ENCODE measurements around the gene SLC35A2. TPM values are rescaled to one million over a fixed set of nuclear protein-coding genes. Genes with fewer than 3 reads are reported as not detected.

The SLC35A2 gene
- total RNA-seq, 1 donor from 2014 or later = 21.9 TPM

DNA sequence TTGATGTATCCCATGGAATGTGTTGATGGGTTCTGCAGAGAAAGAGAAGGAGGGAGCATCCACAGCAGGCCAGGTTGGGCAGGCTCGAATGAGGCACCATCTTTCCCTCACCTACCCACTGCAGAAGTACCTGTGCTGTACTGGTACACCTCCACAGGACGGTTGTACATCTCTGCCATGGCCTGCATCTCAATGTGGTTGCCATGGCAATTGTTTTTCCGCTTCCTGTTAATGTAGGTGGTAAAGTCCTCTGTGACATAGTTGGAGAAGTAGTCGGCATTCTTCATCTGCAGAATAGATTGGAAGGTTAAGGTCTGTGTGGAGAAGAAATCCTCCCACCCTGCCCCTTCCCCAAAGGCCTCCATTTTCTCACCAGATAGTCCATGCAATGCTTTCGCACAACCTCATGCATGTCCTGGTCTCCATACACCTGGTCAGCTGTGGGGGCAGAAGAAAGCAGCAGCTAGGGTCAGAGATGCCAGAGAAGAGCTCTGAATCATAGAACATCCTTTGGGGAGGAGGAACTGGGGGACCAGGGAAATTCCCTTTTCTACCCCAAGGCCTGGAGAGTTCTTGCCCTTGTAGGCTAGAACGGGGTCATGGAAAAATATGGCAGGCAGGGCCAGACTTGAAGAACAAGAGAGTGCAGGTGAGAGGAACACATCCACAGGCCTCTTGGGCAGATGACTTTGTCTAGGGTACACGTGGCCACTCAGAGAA lies 23.3 kb upstream of the SLC35A2 start:
- no peak overlapping the region for H3K4me3 ChIP-seq (ENCODE audit: low read depth, low read length)
- FAIRE-seq (no peak), DNase-seq (ENCODE audit: low read depth) (no peak)
- peaks cover 3% of the 10 kb centered on the region for H3K36me3 ChIP-seq (ENCODE audit: control insufficient read depth, insufficient read depth, low read length)
- no peaks in the 10 kb centered on the region for H3K27me3 ChIP-seq (ENCODE audit: control insufficient read depth, insufficient read depth, low read length)
- TF ChIP-seq, protein P1, sequence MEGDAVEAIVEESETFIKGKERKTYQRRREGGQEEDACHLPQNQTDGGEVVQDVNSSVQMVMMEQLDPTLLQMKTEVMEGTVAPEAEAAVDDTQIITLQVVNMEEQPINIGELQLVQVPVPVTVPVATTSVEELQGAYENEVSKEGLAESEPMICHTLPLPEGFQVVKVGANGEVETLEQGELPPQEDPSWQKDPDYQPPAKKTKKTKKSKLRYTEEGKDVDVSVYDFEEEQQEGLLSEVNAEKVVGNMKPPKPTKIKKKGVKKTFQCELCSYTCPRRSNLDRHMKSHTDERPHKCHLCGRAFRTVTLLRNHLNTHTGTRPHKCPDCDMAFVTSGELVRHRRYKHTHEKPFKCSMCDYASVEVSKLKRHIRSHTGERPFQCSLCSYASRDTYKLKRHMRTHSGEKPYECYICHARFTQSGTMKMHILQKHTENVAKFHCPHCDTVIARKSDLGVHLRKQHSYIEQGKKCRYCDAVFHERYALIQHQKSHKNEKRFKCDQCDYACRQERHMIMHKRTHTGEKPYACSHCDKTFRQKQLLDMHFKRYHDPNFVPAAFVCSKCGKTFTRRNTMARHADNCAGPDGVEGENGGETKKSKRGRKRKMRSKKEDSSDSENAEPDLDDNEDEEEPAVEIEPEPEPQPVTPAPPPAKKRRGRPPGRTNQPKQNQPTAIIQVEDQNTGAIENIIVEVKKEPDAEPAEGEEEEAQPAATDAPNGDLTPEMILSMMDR (IDR thresholded peaks at IDR 0.05; ENCODE audit: insufficient read depth, low read length, severe bottlenecking) = no peak

DNA sequence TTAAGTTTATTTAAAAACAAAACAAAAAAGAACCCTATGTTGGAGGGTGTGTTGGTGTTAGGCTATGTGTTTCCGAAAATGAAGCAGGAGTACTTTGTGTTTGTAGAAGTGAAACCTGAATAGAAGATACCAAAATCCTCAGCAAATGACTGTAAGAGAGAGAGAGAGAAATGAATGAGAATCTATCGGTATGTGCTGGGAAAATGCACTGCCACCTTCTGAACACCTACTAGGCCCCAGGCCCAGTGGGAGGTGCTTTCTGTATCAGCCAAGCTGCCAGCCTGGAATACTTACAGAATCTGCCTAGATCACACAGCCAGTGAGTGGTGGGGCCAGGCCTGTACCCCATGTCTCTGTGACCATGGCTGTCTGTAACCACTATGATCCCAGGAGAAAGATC lies 22.3 kb upstream of the SLC35A2 start:
- H3K27me3 ChIP-seq (ENCODE audit: control insufficient read depth, insufficient read depth, low read length) = no peaks in the 10 kb centered on the region
- FAIRE-seq (no peak), DNase-seq (ENCODE audit: low read depth) (no peak)
- H3K36me3 ChIP-seq (ENCODE audit: control insufficient read depth, insufficient read depth, low read length) = peaks cover 3% of the 10 kb centered on the region
- TF ChIP-seq, protein P1 (IDR thresholded peaks at IDR 0.05; ENCODE audit: insufficient read depth, low read length, severe bottlenecking) = no peak
- H3K4me3 ChIP-seq (ENCODE audit: low read depth, low read length) = no peak overlapping the region

DNA sequence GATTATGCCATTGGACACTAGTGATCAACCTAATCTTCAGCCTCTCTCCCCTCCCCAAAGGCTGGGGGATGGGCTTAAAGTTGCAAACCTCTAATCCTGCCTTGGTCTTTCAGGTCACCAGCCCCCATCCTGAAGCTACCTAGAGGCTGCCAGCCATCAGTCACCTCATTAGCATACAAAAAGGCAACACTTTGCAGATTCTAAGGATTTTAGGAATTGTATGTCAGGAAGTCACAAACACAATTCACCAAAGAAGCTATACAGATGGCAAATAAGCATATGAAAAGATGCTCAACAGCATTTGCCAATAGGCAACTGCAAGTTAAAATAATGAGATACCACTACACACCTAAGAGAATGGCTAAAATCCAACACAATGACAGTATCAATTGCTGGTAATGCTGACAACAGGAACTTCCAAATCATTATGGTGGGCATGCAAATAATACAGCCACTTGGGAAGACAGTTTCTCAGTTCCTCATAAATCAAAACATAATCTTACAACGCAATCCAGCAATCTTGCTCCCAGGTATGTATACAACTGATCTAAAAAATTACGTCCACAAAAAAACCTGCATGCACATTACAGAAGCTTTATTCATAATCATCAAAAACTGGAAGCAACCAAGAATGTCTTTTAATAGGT lies 16.4 kb upstream of the SLC35A2 start:
- TF ChIP-seq, protein P1 (IDR thresholded peaks at IDR 0.05; ENCODE audit: insufficient read depth, low read length, severe bottlenecking) = no peak
- DNase-seq (ENCODE audit: low read depth) = no peak
- peaks cover 9% of the 10 kb centered on the region for H3K36me3 ChIP-seq (ENCODE audit: control insufficient read depth, insufficient read depth, low read length)
- H3K27me3 ChIP-seq (ENCODE audit: control insufficient read depth, insufficient read depth, low read length) = no peaks in the 10 kb centered on the region
- no peak for FAIRE-seq
- H3K4me3 ChIP-seq (ENCODE audit: low read depth, low read length) = no peak overlapping the region

DNA sequence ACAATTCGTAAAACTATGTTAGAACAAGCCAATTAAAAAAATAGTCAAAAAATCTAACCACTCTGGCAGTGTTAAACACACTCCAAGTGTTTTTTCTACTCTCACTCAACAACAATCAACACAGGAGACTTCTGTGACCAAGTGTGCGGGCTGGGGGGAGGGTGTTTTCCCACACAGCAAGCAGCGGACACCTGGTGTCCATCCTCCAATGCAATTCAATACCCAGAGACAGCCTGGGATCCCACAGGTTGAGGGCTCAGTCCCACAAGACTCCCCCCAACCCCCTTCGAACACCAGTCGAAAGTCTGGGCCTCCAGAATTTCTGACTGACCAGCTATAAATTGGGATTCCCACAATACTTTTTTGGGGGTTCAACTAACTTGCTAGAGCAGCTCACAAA lies 15.7 kb upstream of the SLC35A2 start:
- Histone ChIP-seq H3K36me3 (ENCODE audit: control insufficient read depth, insufficient read depth, low read length) (peaks cover 9% of the 10 kb centered on the region), H3K4me3 (ENCODE audit: low read depth, low read length) (no peak overlapping the region), H3K27me3 (ENCODE audit: control insufficient read depth, insufficient read depth, low read length) (no peaks in the 10 kb centered on the region)
- DNase-seq (ENCODE audit: low read depth) (no peak), FAIRE-seq (no peak)
- TF ChIP-seq, protein P1 (IDR thresholded peaks at IDR 0.05; ENCODE audit: insufficient read depth, low read length, severe bottlenecking) = no peak

DNA sequence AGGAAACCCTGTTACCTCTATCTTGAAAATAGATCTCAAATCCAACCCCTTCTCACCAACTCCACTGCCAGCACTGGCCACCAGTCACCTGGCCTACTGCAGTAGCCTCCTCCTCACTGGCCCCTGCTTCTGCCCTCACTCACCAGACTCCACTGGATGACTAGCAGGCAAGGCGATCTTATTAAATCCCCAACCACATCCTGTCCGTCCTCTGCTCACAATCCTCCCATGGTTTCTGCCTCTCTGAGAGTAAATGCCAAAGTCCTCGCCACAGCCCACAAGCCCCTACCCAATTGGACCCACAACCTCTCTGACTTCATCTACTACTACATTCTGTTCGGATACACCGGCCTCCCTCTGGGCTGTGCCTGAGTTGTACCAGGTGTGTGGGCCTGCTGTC lies 12.8 kb upstream of the SLC35A2 start:
- H3K27me3 ChIP-seq (ENCODE audit: control insufficient read depth, insufficient read depth, low read length) = no peaks in the 10 kb centered on the region
- H3K36me3 ChIP-seq (ENCODE audit: control insufficient read depth, insufficient read depth, low read length) = peaks cover 9% of the 10 kb centered on the region
- DNase-seq (ENCODE audit: low read depth) (no peak), FAIRE-seq (no peak)
- TF ChIP-seq, protein P1 (IDR thresholded peaks at IDR 0.05; ENCODE audit: insufficient read depth, low read length, severe bottlenecking) = no peak
- H3K4me3 ChIP-seq (ENCODE audit: low read depth, low read length) = no peak overlapping the region
